Pulmonary artery endothelial cell (primary cell): Measurements from ENCODE around the gene MAMLD1. TPM values are rescaled to one million over a fixed set of nuclear protein-coding genes. Genes with fewer than 3 reads are reported as not detected.

Experiments
- DNase-seq: peaks from one replicate; pipeline ENCODE4 v3.0.0-alpha.2; 2011; ENCODE audit warnings: low read depth, low spot score
- total RNA-seq: library from RNA; depleted of rRNA; stranded (reverse); fragments of >200 nt; gene quantifications from 2 replicates; pipeline ENCODE4 v1.2.3, GENCODE V29; 2014

The MAMLD1 gene
- total RNA-seq, 1 donor from 2014 or later, result 0.79 TPM

DNA sequence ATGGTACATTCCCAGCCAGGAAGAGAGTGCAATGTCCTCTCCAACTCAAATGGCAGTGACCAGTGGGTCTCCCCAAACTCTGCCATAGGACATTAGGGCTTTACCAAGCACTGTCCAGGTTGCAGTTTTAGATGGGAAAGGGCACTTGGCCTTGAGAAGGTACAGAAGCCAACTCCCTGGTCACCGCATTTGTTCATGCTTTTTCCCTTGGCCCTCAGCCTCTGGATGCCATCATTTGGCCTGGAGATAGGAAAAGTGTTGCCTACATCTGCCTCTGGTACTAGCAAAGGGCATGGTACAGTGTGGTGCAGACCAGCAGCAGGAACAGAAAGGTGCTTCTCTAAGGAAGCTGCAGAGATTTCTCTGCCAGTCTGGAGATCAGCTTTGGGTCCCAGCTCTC is 93.8 kb downstream of the MAMLD1 start:
- no peak for DNase-seq

DNA sequence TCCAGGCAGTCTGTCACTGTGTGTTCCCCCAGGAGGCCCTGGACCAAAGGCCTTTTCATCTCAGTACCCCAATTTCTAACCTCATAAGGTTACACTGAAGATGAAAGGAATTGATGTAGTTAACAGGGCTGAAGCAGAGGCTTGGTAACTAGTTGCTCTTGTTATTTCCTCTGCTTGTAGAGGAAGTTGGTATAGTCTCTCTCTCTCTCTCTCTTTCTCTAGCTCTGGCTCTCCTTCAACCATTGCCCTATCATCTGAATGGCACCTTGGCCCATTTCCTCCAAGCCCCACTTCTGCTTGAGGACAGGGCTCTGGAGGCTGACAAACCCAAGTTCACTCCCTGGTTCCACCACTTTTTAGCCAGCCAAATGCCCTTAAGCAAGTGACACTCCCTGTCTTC is 96.1 kb downstream of the MAMLD1 start:
- DNase-seq, result no peak

DNA sequence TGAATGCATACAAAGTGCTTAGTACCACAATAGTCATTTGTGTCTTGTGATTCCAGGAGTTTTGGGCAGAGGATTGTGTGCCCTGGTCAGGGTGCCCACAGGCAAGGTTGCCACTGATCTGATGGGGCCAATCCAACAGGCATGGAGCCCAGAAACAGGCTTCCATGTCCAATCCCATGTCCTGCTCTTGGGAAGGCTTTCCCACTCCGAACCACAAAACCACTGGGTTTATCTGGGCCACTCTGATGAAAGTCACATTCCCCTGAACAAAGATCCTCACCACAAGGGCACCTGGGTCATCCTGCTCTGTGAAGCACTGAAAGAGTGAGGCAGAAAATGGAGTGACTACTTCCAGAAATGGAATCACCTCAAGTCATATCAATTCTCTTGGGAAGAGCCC is 96.9 kb downstream of the MAMLD1 start:
- DNase-seq, result no peak

DNA sequence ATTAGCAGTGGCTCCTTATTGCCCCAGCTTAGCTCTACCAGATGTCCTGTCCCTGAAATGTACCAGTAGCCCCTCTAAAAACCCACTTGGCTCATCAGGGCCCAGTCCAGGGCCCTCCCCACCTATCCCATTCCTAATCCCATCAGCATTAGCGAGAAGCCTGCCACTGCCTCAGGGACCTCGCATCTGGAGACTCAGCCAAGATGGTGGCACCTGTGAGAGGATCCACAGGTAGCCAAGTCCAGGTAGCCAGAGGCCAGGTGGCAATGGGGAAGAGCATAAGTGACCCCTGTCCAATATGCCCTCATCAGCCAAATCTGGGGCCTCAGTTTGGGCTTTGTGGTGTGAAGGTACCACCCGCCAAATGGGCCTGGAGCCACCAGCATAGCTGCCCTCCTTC is 97.7 kb downstream of the MAMLD1 start:
- no peak for DNase-seq

DNA sequence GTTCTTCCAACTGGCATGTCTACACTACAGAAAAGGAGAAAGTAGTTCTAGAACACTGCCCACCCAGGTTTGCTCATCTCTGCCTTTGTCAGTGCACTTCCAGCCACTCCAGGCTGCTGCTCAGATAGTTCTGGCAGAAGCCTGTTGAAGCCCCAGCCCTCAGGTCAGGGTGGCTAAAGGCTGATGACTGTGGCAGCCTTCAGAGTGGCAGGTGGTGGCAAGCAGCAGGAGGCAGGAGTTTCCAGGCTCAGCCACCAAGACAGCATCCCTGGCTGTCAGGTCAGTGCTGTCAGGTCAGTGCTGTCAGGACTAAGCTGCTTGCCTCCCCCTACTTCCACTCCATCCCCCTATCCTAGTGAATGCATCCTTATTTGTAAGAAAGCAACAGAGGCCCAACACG is 100.4 kb downstream of the MAMLD1 start:
- DNase-seq, result no peak

DNA sequence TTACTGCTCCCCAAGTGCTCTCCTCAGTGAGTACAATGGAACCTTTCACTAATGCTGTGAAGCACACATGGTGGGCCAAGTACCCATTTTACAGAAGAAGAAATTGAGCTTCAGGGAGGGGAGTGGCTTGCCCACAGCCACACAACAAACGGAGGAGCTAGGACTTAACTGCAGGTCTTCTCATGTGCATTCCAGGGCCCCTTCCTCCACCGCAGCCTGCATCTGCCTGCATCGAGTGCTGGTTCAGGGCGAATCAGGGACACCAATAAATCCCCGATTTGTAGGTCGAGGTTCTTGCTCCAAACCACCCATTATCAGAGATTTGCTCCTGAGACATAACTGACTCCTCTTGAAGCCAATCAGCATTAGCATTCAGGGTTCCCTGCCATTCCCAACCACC is 100.9 kb downstream of the MAMLD1 start:
- no peak for DNase-seq

DNA sequence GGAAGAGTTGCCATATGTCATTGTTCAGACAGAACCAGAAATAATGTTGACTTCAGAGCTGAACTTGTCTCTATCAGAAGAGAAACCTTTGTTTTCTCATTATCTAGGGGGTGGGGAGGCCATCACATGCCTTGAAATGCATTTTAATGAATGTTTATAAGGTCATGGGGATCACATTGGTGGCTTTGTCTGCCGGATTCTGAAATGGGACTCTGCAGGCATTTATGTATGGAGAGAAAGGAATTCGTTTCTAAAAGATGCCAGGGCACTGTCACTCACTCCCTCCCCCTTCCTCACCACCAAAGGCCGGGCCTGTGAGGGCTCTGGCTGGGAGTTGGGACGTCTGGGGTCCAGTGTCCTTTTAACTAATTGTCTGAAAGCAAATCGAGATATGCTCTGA is 102.2 kb downstream of the MAMLD1 start:
- DNase-seq, result no peak

DNA sequence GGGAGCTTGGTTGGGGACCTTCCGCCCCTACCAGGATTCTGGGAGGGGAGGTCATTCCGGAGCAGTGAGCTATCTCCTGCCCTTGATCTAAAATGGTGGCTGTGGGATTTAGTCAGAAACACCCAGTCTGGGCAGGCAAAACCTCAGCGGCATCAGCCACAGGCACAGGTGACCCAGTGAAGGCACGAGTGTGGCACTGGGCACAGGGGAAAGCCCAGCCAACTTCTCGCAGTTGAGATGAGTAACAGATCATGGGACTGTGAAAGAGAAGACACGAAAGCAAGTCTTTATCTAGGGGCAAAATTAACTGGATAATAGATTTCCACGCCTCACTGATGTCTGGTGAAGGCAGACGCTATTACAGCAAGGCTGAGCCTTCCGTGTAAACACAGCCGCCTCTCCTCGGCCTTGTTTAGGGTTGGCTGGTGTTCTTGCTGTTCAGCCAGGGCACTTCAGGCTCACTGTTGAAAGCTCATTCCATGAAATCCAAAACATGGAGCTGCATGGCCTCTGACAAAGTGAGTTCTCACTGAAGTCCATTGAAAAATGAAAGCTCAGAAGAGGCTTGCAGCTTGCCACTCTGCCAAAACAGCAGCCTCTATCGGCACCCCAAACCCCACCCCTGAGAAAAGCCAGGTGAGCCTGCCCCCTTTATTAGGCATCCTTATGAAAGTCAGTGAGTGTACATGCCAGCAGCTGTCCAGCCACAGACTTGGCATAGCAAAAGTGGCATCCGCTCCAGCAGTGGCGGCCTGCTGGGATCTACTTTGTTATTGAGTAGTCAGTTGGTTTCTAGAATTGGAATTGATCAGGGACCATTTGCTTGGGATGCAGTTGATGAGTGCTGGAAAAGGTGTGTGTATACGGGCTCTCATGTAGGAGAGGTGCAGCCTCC is 103.0 kb downstream of the MAMLD1 start:
- DNase-seq, result no peak

DNA sequence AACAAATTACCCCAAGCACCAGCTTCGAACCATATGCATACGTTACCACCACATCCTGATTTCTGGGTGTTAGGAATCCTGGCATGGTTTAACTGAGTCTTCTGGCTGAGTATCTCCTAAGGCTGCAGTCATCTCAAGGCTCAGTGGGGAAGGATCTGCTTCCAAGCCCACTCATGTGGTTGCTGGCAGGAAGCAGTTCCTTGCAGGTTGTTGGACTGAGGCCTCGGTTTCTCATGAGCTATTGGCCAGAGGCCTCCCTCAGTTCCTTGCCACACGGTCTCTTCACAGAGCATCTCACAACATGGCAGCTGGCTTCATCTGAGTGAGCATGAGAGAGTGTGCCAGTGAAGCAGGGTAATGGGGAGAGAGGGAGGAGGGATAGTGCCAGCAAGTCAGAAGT is 109.2 kb downstream of the MAMLD1 start:
- no peak for DNase-seq

DNA sequence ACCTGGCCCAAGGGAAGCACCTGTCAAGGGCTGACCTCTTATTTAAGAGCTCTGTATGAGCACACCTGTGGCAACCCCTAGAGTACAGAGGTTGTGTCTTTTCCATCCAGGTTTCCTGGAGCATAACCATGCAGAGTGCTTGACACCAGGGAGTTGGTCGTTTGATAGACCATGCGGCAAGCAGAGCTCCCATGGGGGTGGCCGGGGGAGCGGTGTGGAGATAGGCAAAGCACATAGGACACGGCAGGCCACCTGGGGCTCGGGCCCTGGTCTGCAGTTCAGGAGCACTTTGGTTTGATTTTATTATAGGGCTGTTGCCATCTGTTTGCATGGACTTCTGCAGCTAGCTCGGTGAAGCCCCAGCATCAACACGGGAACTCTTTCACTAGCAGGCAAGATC is 110.3 kb downstream of the MAMLD1 start:
- no peak for DNase-seq

DNA sequence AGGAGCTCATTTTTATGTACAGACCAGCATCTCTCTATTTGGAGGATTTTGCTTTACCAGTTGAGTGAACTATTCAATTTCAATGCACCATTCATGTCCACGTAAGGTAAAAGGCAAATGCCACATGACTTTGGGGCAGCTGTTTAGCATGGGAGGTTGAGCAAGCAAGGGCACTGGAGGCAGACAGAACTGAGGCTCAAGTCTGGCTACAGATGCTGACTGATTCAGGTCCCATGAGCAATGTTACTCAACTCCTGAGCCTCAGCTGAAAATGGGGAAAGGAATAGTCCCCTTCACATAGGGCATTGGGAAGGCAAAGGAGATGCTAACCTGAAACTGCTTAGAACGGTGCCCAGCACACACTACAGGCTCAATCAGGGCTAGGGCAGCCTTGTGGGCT is 112.3 kb downstream of the MAMLD1 start:
- no peak for DNase-seq

DNA sequence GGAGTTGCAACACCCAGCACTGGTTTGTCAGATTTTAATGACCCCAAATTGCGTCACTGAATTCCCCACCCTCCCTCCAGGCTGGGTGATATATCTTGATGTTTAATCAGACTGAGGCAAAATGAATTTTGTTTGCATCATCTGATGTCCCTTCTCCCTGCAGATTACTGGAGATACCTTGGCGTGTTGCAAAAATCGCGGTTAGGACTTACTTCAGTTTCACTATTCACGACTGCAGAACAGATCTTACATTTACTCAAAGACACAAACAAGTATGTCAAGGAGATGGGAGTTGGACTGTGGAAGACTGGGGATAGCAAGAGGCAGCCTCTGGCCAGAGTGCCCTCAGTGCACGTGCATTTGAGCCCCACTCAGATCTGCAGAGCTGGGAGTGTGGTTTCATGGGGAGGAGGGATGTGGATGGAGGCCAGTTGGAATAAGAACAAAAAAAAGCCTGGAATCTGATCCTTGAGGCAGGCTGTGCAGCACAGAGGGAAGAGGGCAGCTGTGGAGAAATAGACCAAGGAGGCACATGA is 113.1 kb downstream of the MAMLD1 start:
- no peak for DNase-seq

DNA sequence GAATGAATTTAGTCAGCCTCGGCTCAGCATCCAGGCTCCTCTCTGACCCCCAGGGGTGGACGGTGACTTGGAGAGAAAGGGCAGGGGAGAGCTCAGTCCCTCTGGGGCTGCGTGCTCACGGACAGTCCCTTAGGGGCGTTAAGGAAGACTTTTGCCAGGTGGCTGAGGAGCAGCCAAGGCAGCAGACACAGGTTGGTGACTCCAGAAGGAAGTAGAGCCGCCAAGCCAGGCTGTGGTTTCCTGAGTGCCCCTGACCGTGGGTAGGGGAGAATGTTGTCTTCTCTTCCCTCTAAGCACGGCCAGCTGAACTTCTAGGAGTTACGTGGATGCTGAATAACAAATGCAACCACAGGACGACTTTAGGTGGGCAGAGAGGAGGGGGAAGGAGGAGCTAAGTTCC is 114.3 kb downstream of the MAMLD1 start:
- no peak for DNase-seq

DNA sequence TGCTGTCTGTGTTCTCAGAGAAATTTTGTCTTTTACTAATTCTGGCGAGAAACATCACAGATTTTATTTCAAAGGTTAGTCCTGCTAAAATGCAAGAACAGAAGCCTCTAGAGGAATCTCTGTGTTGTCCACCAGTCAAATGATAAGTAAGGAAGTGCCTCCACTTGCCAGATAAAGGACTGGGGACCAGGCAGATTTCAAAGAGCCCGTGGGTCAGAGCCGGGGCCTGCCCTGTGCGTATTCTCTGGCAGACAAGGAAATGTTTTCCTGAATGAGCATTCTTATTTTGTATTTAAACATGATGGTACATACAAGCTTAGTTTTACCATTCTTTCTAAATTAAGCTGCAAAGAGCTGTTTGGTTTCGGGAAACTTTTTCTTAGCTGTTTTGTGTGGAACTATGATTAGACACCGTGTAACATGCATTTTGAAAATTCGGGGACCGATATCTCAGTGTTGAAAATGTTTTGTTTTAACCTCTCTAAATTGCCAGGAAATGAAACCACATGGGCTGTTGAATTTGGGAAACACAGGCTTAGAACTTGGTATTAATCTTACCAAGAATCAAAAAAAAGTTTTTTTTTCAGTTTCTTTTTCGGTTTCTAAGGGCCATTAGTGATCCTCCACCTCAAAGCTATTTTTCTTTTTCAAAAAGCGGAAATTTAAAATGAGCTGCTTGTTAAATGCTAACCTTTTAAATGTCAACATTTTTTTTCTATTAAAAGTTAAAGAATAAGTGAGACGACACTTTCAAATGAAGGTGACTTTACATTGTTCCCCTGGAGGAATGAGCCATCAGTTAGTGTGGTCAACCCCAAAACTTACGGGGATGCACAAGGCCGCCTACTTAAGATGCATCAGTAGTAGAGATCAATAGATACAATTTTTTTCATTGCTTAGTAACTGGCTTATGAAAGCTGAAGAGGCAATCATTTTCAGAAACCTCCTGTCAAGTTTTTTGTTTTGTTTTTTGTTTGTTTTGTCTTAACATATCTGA is 115.7 kb downstream of the MAMLD1 start:
- DNase-seq, result no peak

DNA sequence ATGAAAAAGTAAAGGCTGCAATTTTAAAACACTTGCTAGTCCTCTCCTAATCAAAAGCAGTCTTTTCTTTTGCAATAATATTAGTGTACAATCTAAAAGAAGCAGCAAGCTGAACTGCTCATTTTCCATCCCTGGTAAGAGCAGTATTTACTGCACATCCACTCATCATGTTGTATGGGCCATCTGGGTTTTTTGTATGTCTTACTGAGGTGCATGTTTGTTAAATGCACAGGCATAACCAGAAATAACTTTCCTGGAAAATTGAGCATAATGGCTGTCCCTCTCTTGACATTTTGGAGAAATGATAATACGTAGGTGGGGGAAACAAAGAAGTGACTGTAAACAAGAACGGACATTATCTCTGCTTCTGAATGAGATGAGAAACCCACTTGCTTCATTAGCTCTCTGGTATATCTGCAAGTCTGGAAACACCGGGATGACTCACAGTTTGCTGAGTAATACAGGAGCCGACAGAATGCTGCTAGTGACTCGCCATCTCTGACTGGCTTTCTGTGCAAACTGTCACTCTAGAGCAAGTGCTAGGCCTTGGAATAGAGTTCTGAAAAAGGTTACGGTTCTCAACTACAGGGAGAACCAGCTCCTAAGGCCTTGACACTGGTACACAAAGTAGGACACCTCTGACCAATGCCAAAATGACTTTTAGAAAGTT is 119.6 kb downstream of the MAMLD1 start:
- no peak for DNase-seq

DNA sequence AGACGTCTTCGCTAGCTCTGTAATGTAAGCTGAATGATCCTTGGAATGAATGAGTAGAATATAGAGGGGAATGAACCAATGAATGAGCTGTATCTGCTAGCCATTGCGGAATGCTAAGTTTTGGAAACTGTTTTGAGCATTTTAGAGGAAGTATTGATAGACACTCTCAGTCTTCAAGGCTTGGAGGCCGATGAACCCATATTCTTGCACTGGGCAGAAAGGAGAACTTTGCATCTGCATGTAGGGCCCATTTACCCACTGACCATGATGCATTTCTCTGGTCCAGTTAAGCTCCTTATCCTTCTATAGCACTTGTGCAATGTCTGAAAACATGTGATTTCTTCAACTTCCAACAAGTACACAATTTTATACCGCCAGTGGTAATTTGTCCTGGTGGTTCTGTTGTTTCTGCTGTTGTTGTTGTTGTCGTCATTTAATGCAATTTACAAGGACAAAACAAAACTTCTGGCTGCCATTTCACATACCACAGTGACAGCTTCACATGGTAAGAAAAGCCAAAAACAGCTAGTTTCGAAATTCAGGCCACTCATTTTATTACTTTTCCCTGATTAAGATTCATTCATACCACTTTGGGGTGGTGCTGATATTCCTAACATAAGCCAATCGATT is 120.4 kb downstream of the MAMLD1 start:
- no peak for DNase-seq

DNA sequence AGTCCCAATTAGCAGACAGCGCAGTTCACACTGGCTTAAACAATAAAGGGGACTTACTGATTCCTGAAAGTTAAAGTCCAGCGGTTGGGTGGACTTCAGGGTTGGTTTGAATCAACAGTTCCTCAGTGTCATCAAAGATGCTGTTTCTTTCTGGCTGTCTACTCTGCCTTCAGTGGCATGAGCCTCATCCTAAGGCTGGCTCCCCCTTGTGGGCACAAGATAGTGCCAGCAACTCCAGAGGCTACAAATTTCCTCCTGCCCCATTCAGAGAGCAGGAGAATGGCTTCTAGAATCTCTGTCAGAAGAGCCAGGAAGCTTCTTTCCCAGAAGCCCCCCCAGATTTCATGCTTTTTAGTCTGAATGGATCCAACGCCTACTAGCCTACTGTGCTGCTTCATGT is 122.9 kb downstream of the MAMLD1 start:
- DNase-seq, result no peak

DNA sequence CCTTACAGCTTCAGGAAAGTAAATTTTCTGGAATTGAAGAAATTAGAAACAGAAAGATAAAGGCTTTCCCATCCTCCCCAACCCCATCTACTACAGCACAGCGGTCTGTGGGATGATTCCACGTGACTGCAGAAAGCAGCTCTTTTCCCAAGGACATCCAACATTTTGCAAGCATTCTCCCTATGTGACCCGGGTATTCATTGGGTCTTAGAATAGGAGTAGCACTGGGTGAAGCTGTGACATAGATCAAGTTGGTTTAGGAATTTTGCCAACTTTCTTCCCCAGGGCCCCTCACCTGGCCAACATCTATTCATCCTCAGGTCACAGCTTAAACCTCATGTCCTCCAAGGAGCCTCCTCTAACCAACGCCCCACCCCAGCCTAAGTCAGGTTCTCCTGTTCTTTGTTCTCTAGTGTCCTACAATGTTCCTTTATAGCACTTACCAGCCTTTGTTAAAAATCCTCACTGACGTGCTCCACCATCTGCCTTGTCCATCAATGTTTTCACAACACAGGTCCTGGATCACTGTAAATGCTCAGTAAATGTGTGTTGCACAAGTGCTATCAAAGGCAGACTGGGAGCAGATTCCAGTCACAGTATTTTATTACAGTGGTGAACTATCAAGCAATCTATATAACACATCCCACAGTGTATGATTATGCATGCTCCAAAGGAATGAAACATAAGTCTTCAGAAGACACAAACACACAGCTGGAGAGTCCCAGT is 124.4 kb downstream of the MAMLD1 start:
- DNase-seq, result no peak

DNA sequence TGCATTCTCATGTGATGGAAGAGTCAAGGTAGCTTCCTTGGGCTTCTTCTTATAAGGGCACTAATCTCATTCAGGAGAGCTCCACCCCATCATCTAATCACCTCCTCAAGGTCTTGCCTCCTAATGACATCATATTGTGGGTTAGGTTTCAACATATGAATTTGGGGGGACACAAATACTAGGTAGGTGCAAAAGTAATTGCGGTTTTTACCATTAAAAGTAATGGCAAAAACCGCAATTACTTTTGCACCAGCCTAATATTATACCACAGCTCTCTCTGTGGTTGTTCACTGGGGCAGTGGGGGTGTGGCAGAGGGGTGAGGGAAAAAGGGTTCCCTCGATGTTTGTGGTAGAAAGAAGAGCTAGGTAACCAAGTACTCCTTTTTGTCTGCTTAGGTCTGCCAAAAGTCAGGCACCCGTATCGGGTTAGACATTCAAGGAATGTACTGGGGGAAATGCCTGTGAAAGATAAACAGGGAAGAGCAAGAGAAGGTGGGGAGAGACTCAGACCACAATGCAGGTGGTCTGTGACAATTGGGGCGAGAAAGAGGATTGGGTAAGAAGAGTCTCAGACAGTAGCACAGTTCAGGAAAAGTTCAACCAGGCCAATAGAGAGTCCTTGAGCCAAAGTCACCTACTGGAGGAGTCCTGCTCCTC is 126.4 kb downstream of the MAMLD1 start:
- DNase-seq, result no peak

DNA sequence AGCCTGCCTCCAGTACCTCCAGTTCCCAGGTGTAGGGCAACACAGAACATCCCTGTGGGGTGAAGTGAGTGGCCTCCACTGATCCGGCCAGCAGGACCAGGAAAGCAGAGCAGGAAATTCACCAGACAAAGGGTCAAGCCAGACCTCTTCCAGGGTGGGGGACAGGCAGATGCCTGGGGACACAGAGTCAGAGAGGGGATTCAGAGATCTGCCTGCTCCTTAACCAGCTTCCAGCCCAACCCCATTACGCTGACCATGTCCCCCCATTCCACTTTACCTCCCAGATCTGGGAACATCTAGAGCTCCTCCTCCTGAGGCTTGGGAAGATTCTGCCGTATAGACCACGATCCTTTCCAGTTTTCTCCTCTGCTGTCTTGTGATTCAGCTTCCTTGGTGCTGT is 132.4 kb downstream of the MAMLD1 start:
- DNase-seq, result no peak
